Measurements from ENCODE around the gene SPPL3. TPM values are rescaled to one million over a fixed set of nuclear protein-coding genes. Genes with fewer than 3 reads are reported as not detected.
"Not testable (repeated sequence)": the region's sequence is repeated elsewhere in the genome, so short reads cannot be mapped to it uniquely, and the experiment has no call there.

Gene SPPL3
- total RNA-seq: 10.9 TPM in 2 replicates

- no peaks in the 10 kb centered on the region for H3K36me3 ChIP-seq (ENCODE audit: insufficient read depth, low read length)
- peak within 1 kb of the TSS; percentile 53 for H3K27ac ChIP-seq (ENCODE audit: low read depth, low read length)
- H2AFZ ChIP-seq (ENCODE audit: low read length): peak within 1 kb of the TSS; percentile 94
- H3K4me1 ChIP-seq (ENCODE audit: insufficient read depth, low read length): peaks cover 24% of the 10 kb centered on the region
- no peak for TF ChIP-seq CTCF (IDR thresholded peaks at IDR 0.05; ENCODE audit: extremely low read depth, low read depth, low read length)
- peak within 1 kb of the TSS; percentile 93 for H3K4me2 ChIP-seq (ENCODE audit: insufficient read depth, low read length)
- peaks cover 44% of the 10 kb centered on the region for H3K79me2 ChIP-seq (ENCODE audit: insufficient read depth, low read length)
- peak; percentile 100 for DNase-seq (ENCODE audit: insufficient read length, low spot score, missing footprints)
- H4K20me1 ChIP-seq (ENCODE audit: insufficient read depth, low read length): peaks cover 24% of the 10 kb centered on the region
- H3K27me3 ChIP-seq (ENCODE audit: insufficient read depth, low read length): no peaks in the 10 kb centered on the region
- H3K4me3 ChIP-seq (ENCODE audit: insufficient read depth, low read length): peak within 1 kb of the TSS; percentile 92
- H3K9me3 ChIP-seq (ENCODE audit: low read depth, low read length): no peaks in the 10 kb centered on the region
Observed at GRCh38 chr12:120904197-120904773, at the start of gene SPPL3. Gene SPPL3, minus strand, starts transcription at chr12:120904358. Its CDS starts 491 bp downstream, at chr12:120903867.

GRCh38 chr12:120950807-120951206 is 46.6 kb upstream of the SPPL3 start:
- peaks cover 3% of the 10 kb centered on the region for H3K27me3 ChIP-seq (ENCODE audit: insufficient read depth, low read length)
- H4K20me1 ChIP-seq (ENCODE audit: insufficient read depth, low read length): no peaks in the 10 kb centered on the region
- no peak overlapping the region for H3K4me3 ChIP-seq (ENCODE audit: insufficient read depth, low read length)
- no peak overlapping the region for H3K27ac ChIP-seq (ENCODE audit: low read depth, low read length)
- no peak overlapping the region for H3K4me2 ChIP-seq (ENCODE audit: insufficient read depth, low read length)
- H3K79me2 ChIP-seq (ENCODE audit: insufficient read depth, low read length): no peaks in the 10 kb centered on the region
- no peaks in the 10 kb centered on the region for H3K36me3 ChIP-seq (ENCODE audit: insufficient read depth, low read length)
- DNase-seq (ENCODE audit: insufficient read length, low spot score, missing footprints): no peak
- no peaks in the 10 kb centered on the region for H3K4me1 ChIP-seq (ENCODE audit: insufficient read depth, low read length)
- TF ChIP-seq CTCF (IDR thresholded peaks at IDR 0.05; ENCODE audit: extremely low read depth, low read depth, low read length): no peak
- no peaks in the 10 kb centered on the region for H3K9me3 ChIP-seq (ENCODE audit: low read depth, low read length)
- no peak overlapping the region for H2AFZ ChIP-seq (ENCODE audit: low read length)

GRCh38 chr12:120950260-120950799 is 46.2 kb upstream of the SPPL3 start:
- H4K20me1 ChIP-seq (ENCODE audit: insufficient read depth, low read length); H3K27ac ChIP-seq (ENCODE audit: low read depth, low read length); H3K4me3 ChIP-seq (ENCODE audit: insufficient read depth, low read length); H3K27me3 ChIP-seq (ENCODE audit: insufficient read depth, low read length); H2AFZ ChIP-seq (ENCODE audit: low read length); H3K4me1 ChIP-seq (ENCODE audit: insufficient read depth, low read length); H3K4me2 ChIP-seq (ENCODE audit: insufficient read depth, low read length); H3K9me3 ChIP-seq (ENCODE audit: low read depth, low read length); DNase-seq (ENCODE audit: insufficient read length, low spot score, missing footprints); H3K79me2 ChIP-seq (ENCODE audit: insufficient read depth, low read length); H3K36me3 ChIP-seq (ENCODE audit: insufficient read depth, low read length): not testable (repeated sequence)

DNA sequence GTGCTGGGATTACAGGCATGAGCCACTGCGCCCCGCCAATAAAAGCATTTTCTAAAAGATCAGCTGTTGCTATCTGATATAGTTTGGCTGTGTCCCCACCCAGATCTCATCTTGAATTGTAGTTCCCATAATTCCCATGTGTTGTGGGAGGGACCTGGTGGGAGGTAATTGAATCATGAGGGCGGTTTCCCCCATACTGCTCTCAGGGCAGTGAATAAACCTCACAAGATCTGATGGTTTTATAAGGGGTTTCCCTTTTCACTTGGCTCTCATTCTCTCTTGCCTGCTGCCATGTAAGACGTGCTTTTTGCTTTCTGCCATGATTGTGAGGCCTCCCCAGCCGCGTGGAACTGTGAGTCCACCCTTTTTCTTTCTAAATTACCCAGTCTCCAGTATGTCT is 41.4 kb upstream of the SPPL3 start:
- not testable (repeated sequence) for H3K4me1 ChIP-seq (ENCODE audit: insufficient read depth, low read length); H3K79me2 ChIP-seq (ENCODE audit: insufficient read depth, low read length); H2AFZ ChIP-seq (ENCODE audit: low read length); H3K27ac ChIP-seq (ENCODE audit: low read depth, low read length); H3K36me3 ChIP-seq (ENCODE audit: insufficient read depth, low read length); H4K20me1 ChIP-seq (ENCODE audit: insufficient read depth, low read length); H3K4me2 ChIP-seq (ENCODE audit: insufficient read depth, low read length); H3K4me3 ChIP-seq (ENCODE audit: insufficient read depth, low read length); H3K9me3 ChIP-seq (ENCODE audit: low read depth, low read length); H3K27me3 ChIP-seq (ENCODE audit: insufficient read depth, low read length); DNase-seq (ENCODE audit: insufficient read length, low spot score, missing footprints)

DNA sequence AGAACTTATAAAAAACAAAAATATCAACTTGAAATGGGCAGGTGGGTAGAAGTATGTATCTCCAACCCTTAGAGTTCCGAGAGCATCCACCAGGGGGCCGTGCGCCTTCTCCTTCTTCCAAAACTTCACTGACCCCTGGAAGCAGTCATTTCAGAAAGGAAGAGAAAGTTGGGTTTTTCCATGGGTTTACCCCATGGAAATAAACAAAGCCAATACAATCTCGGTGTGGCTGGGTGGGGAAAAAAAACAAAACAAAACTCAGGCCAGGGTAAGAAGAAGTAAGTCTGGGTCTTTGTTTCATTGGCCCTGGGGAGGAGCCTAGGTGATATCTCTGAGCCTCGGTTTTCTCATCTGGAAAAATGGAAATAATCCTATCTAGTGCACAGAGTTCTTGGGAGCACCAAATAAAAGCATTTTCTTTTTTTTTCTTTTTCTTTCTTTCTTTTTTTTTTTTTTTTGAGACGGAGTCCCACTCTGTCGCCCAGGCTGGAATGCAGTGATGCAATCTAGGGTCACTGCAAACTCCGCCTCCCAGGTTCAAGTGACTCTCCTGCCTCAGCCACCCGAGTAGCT is 40.6 kb upstream of the SPPL3 start:
- Histone ChIP-seq H4K20me1 (ENCODE audit: insufficient read depth, low read length) (no peaks in the 10 kb centered on the region), H3K9me3 (ENCODE audit: low read depth, low read length) (no peaks in the 10 kb centered on the region), H3K4me1 (ENCODE audit: insufficient read depth, low read length) (no peaks in the 10 kb centered on the region), H2AFZ (ENCODE audit: low read length) (no peak overlapping the region), H3K36me3 (ENCODE audit: insufficient read depth, low read length) (no peaks in the 10 kb centered on the region), H3K4me3 (ENCODE audit: insufficient read depth, low read length) (no peak overlapping the region), H3K79me2 (ENCODE audit: insufficient read depth, low read length) (no peaks in the 10 kb centered on the region), H3K27ac (ENCODE audit: low read depth, low read length) (no peak overlapping the region), H3K27me3 (ENCODE audit: insufficient read depth, low read length) (peaks cover 3% of the 10 kb centered on the region), H3K4me2 (ENCODE audit: insufficient read depth, low read length) (no peak overlapping the region)
- peak; percentile 95 for DNase-seq (ENCODE audit: insufficient read length, low spot score, missing footprints)
- TF ChIP-seq CTCF (IDR thresholded peaks at IDR 0.05; ENCODE audit: extremely low read depth, low read depth, low read length): peak; percentile 73

Data from osteoblast (primary cell).